Measurements from ENCODE around the gene IL4I1. TPM values are rescaled to one million over a fixed set of nuclear protein-coding genes. Genes with fewer than 3 reads are reported as not detected.
A peak's percentile ranks its signal among the peaks of the same experiment; 100 is the strongest.

The IL4I1 gene
- total RNA-seq, 1 donor from 2014 or later, result not detected

DNA sequence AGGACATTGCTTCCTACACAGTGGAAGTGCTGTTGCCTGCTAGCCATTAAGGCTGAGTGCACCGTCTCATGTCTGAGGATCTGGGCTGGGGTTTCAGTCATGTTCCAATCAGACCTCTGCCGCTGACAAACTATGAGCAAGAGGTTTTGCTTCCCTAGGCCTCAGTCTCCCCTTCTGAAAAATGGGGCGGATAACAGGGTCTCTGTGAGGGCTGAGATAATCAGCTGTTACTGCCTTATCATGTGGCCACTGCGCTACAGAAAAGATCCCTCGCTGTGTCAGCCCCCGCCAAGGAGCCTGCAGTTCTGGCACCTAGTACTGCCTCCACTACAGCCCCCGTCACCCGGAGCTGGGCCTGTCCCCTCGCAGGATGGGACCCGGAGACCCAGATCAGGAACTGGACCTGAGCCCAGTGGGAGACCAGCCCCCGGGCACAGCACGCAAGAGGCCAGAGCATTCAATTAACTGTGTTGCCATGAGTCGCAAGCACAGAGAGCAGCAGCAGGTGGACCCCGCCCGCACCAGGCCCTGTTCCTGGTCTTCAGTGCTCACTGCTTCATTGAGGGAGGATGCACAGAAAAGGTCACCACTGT, 26.3 kb downstream of the IL4I1 start:
- TF ChIP-seq, protein P1, sequence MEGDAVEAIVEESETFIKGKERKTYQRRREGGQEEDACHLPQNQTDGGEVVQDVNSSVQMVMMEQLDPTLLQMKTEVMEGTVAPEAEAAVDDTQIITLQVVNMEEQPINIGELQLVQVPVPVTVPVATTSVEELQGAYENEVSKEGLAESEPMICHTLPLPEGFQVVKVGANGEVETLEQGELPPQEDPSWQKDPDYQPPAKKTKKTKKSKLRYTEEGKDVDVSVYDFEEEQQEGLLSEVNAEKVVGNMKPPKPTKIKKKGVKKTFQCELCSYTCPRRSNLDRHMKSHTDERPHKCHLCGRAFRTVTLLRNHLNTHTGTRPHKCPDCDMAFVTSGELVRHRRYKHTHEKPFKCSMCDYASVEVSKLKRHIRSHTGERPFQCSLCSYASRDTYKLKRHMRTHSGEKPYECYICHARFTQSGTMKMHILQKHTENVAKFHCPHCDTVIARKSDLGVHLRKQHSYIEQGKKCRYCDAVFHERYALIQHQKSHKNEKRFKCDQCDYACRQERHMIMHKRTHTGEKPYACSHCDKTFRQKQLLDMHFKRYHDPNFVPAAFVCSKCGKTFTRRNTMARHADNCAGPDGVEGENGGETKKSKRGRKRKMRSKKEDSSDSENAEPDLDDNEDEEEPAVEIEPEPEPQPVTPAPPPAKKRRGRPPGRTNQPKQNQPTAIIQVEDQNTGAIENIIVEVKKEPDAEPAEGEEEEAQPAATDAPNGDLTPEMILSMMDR (IDR thresholded peaks at IDR 0.05; ENCODE audit: borderline replicate concordance), result no peak
- peaks cover 67% of the 10 kb centered on the region for H3K4me1 ChIP-seq
- intact Hi-C loops (cut with micrococcal nuclease), result no loop called here

DNA sequence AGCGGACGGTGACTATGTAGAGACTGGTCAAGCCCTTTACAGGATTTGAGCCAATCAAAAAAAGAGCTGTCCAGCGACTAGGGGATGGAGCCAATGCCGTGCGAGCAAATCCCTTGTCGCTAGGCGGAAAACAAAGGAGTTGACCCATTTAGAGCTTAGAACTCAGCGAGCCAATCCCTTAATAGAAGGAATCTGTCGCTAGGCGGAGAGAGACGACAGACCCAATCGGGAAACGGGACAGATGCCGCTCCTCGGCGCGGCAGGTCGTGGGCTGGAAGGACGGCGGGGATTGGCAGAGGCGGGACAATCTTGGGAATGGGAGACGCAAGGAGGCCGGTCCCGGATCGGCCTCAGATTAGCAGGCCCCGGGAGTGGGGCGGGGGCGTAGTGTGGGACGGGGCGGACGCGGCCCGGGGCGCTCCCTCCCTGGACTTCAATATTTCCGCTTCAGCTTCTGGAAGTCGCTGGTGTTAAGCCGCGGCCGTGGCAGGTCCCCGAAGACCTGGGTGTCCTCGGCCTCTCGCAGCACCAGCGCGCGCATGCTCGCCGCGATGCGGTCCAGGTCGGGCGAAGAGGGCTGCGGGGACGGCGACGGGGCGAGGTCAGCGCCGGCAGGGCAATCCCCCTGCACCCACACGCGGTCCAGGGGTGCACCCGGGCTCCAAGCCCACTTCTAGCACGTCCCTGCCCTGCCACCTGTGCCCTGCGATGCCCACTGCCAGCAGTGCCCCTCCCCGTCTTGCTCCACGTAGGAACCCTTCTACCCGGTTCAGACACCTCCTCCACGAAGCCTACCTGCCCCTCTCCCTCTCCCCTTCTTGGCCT, 27.0 kb downstream of the IL4I1 start:
- Histone ChIP-seq H3K4me3 (peak overlapping the region; percentile 72), H3K36me3 (peaks cover 3% of the 10 kb centered on the region), H3K27me3 (ENCODE audit: low read depth) (no peaks in the 10 kb centered on the region), H3K9me3 (replicated peaks) (no peaks in the 10 kb centered on the region), H3K27ac (replicated peaks) (peak overlapping the region; percentile 90), H3K4me1 (peaks cover 67% of the 10 kb centered on the region)
- peak; percentile 94 for DNase-seq
- intact Hi-C loops (cut with micrococcal nuclease), result loop anchor here (5.0 kb wide), 1 partner anchor 52 kb away; the partner anchor contains the start of gene MED25
- TF ChIP-seq, protein P1 (IDR thresholded peaks at IDR 0.05; ENCODE audit: borderline replicate concordance), result peak; percentile 29

More for the DNA sequence above, 26.3 kb downstream of the IL4I1 start:
- DNase-seq, result no peak
- Histone ChIP-seq H3K36me3 (no peaks in the 10 kb centered on the region), H3K27ac (replicated peaks) (peak overlapping the region; percentile 90), H3K9me3 (replicated peaks) (no peaks in the 10 kb centered on the region), H3K4me3 (peak overlapping the region; percentile 72), H3K27me3 (ENCODE audit: low read depth) (no peaks in the 10 kb centered on the region)

DNA sequence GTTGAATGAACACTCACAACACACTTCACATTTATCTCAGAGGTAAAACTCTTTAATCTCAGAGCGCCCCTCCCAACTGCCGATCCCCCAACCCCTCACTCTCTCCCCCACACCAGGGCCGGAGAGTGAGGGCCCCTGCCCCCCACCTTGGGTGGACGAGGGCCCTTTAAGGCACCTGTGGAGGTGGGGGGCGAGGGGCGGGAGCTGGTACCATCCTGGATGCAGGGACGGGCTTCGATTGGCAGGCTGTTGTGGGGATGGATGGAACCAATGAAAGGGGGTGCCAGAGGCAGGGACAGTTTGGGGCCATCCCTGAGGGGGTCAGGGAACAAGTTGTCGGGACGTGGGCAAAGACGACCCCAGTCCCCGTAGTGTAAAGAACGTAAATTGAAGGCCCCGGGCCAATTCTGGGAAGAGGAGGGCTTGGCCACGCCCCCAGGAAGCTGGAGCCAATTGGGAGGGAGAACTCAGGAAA, 27.6 kb downstream of the IL4I1 start:
- Histone ChIP-seq H3K36me3 (peaks cover 10% of the 10 kb centered on the region), H3K4me3 (peak overlapping the region; percentile 72), H3K27ac (replicated peaks) (peak overlapping the region; percentile 90), H3K9me3 (replicated peaks) (no peaks in the 10 kb centered on the region), H3K4me1 (peaks cover 67% of the 10 kb centered on the region), H3K27me3 (ENCODE audit: low read depth) (no peaks in the 10 kb centered on the region)
- DNase-seq, result no peak
- intact Hi-C loops (cut with micrococcal nuclease), result loop anchor here (5.0 kb wide), 1 partner anchor 52 kb away; the partner anchor contains the start of gene MED25
- TF ChIP-seq, protein P1 (IDR thresholded peaks at IDR 0.05; ENCODE audit: borderline replicate concordance), result no peak

DNA sequence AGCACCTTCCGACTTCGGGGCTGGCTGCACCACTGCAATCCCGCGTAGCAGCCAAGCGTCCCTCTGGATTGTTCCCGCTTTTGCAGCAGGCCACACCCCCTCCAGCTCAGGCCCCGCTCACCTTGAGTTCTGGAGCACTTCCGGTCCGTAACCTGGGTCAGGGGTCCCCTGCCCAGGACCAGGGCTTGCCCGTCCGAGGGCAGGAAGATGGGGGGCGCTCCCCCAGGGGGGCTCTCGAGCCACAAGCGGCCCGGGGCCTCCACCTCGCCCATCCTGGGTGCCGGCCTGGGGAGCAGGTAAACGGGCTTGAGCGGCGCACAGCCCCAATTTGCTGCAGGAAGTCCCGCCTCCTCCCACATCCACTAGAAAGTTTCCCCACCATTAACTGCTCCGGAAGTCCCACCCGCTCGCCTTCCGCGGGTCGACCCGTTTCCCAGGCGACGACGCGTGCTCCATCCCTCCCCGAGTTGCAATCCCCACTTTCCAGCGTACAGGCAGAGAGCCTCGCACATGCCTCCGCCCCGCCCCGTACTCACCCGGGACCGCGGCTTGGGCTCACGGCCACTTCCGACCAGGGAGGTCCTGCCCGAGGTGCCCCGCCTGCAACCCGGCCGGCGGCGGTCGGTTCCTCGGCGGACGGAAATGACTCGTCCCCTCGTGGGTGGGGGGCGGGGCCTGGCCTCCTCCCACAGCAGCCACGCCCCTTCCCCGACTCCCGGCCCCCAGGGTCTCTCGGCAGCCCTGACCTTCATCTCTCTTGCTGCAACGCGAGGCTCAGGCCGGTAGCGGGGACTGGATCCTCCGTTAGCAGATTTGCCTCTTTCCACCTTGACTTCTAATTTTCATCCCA, 29.5 kb downstream of the IL4I1 start, which contains the start of gene PNKP:
PNKP (minus strand) TSS at position 644 of the 850 bp plus-strand sequence; CDS start at position 272, 372 bp downstream.
- peak; percentile 91 for DNase-seq
- H3K4me1 ChIP-seq, result peaks cover 72% of the 10 kb centered on the region

More for the DNA sequence above, 29.5 kb downstream of the IL4I1 start, which contains the start of gene PNKP:
- no peaks in the 10 kb centered on the region for H3K27me3 ChIP-seq (ENCODE audit: low read depth)
- H3K36me3 ChIP-seq, result peaks cover 27% of the 10 kb centered on the region
- no peaks in the 10 kb centered on the region for H3K9me3 ChIP-seq (replicated peaks)
- intact Hi-C loops (cut with micrococcal nuclease), result loop anchor here (5.0 kb wide), 1 partner anchor 50 kb away; the partner anchor contains the start of gene MED25
- H3K27ac ChIP-seq (replicated peaks), result peak within 1 kb of the TSS; percentile 90
- peak within 1 kb of the TSS; percentile 74 for H3K4me3 ChIP-seq
- TF ChIP-seq, protein P1 (IDR thresholded peaks at IDR 0.05; ENCODE audit: borderline replicate concordance), result no peak

Data from left ventricle myocardium inferior (tissue), 1 donor.